OCI-LY1 (cell line): ENCODE measurements around the gene PACSIN1.

Experiments
- CTCF ChIP-seq: fragments of 200-600 bp; sonication (generic), shearing (Covaris generic); IDR thresholded peaks from 2 replicates; pipeline ENCODE4 v1.5.1; 2017; ENCODE audit warnings: mild to moderate bottlenecking, antibody characterized with exemption, low read length, moderate library complexity, mixed read lengths
- EZH2 ChIP-seq: fragments of 200-600 bp; sonication (generic), shearing (Covaris generic); IDR thresholded peaks from 2 replicates; pipeline ENCODE4 v1.8.0; 2017; ENCODE audit warnings: borderline replicate concordance, mixed run types, mild to moderate bottlenecking, antibody characterized with exemption, low read length, moderate library complexity, mixed read lengths

- TF ChIP-seq CTCF (no peak), EZH2 (no peak)
These were observed 43.9 kb downstream of the PACSIN1 start for GRCh38 chr6:34509782-34510181.
